ENCODE results near the gene CLECL1. TPM values are rescaled to one million over a fixed set of nuclear protein-coding genes. Genes with fewer than 3 reads are reported as not detected.

CLECL1 gene
- total RNA-seq, 1 experiment from 2014 or later: not detected

DNA sequence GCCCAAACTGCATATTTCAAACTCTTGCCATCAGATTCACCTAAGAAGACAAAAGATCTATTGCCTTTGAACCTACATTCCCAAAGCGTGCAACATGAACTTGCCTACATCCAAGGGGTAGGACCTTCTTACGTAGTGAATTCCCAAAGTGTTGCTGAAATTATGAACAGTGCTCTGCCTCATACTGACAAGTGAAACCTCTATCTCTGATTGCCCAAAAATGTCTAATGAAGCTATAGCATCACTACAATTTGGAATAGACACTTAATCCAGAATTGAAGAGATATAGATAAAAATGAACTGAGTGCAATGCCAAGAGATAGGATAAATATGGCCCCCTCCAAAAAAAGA lies 32.3 kb downstream of the CLECL1 start:
- Histone ChIP-seq H3K4me1 (ENCODE audit: control insufficient read depth in 1 of 2, insufficient read depth in 2 of 2, low read length in 2 of 2) (no peaks in the 10 kb centered on the region), H3K79me2 (ENCODE audit: insufficient read depth, low read length) (no peaks in the 10 kb centered on the region), H2AFZ (ENCODE audit: low read depth, low read length, poor library complexity, severe bottlenecking) (no peak overlapping the region), H3K4me2 (ENCODE audit: low read length) (no peak overlapping the region), H3K27ac (ENCODE audit: low read depth, low read length) (no peak overlapping the region), H3K9ac (ENCODE audit: low read length) (no peak overlapping the region), H3K9me2 (ENCODE audit: insufficient read depth) (no peaks in the 10 kb centered on the region), H3K4me3 (replicated peaks in 1 of 2; ENCODE audit: low read depth in 1 of 2, low read length in 2 of 2) (no peak overlapping the region), H3K36me3 (ENCODE audit: control insufficient read depth in 1 of 2, insufficient read depth in 2 of 2, low read length in 2 of 2) (no peaks in the 10 kb centered on the region), H3K27me3 (ENCODE audit: insufficient read depth, low read length) (no peaks in the 10 kb centered on the region), H3K9me3 (ENCODE audit: control insufficient read depth in 1 of 2, insufficient read depth in 1 of 2, low read depth in 1 of 2, low read length in 2 of 2) (no peaks in the 10 kb centered on the region), H4K20me1 (ENCODE audit: insufficient read depth) (no peaks in the 10 kb centered on the region)
- BruUV-seq (replicated peaks): no TSS peak
- intact Hi-C loops (cut with micrococcal nuclease): no loop called here
- ATAC-seq (no peak), DNase-seq (ENCODE audit: low read depth, low spot score) (no peak)
- POLR2A ChIA-PET: no interaction called here
- TF ChIP-seq POLR2A (IDR thresholded peaks at IDR 0.05; ENCODE audit: borderline replicate concordance, extremely low read depth, insufficient read depth, insufficient read length) (no peak), FOSL1 (IDR thresholded peaks at IDR 0.05; ENCODE audit: low read depth) (no peak), EGR1 (IDR thresholded peaks at IDR 0.05; ENCODE audit: low read depth) (no peak), SIN3A (IDR thresholded peaks at IDR 0.05; ENCODE audit: low read depth) (no peak), EZH2 (IDR thresholded peaks at IDR 0.05) (no peak), TCF7L2 (IDR thresholded peaks at IDR 0.05; ENCODE audit: borderline replicate concordance, extremely low read depth, insufficient read depth, insufficient read length) (no peak), RAD21 (IDR thresholded peaks at IDR 0.05; ENCODE audit: low read depth) (no peak), ELF1 (IDR thresholded peaks at IDR 0.05; ENCODE audit: borderline replicate concordance, low read depth) (no peak), SP1 (IDR thresholded peaks at IDR 0.05; ENCODE audit: low read depth) (no peak), JUND (IDR thresholded peaks at IDR 0.05) (no peak), CEBPB (IDR thresholded peaks at IDR 0.05; ENCODE audit: low read depth) (no peak), POLR2AphosphoS5 (IDR thresholded peaks at IDR 0.05; ENCODE audit: low read depth, low read length) (no peak), SRF (IDR thresholded peaks at IDR 0.05; ENCODE audit: low read depth) (no peak), EZH2phosphoT487 (IDR thresholded peaks at IDR 0.05; ENCODE audit: borderline replicate concordance) (no peak), ZNF274 (IDR thresholded peaks at IDR 0.05; ENCODE audit: low read depth, low read length) (no peak), ZFX (IDR thresholded peaks at IDR 0.05) (no peak), YY1 (IDR thresholded peaks at IDR 0.05; ENCODE audit: extremely low read depth, insufficient replicate concordance, low read depth, low read length) (no peak)
- TF ChIP-seq, protein P1, sequence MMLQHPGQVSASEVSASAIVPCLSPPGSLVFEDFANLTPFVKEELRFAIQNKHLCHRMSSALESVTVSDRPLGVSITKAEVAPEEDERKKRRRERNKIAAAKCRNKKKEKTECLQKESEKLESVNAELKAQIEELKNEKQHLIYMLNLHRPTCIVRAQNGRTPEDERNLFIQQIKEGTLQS (IDR thresholded peaks at IDR 0.05): no peak
- TF ChIP-seq, protein P2, sequence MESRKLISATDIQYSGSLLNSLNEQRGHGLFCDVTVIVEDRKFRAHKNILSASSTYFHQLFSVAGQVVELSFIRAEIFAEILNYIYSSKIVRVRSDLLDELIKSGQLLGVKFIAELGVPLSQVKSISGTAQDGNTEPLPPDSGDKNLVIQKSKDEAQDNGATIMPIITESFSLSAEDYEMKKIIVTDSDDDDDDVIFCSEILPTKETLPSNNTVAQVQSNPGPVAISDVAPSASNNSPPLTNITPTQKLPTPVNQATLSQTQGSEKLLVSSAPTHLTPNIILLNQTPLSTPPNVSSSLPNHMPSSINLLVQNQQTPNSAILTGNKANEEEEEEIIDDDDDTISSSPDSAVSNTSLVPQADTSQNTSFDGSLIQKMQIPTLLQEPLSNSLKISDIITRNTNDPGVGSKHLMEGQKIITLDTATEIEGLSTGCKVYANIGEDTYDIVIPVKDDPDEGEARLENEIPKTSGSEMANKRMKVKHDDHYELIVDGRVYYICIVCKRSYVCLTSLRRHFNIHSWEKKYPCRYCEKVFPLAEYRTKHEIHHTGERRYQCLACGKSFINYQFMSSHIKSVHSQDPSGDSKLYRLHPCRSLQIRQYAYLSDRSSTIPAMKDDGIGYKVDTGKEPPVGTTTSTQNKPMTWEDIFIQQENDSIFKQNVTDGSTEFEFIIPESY (IDR thresholded peaks at IDR 0.05; ENCODE audit: extremely low read depth, insufficient replicate concordance, low read length): no peak
- TF ChIP-seq, protein P3, sequence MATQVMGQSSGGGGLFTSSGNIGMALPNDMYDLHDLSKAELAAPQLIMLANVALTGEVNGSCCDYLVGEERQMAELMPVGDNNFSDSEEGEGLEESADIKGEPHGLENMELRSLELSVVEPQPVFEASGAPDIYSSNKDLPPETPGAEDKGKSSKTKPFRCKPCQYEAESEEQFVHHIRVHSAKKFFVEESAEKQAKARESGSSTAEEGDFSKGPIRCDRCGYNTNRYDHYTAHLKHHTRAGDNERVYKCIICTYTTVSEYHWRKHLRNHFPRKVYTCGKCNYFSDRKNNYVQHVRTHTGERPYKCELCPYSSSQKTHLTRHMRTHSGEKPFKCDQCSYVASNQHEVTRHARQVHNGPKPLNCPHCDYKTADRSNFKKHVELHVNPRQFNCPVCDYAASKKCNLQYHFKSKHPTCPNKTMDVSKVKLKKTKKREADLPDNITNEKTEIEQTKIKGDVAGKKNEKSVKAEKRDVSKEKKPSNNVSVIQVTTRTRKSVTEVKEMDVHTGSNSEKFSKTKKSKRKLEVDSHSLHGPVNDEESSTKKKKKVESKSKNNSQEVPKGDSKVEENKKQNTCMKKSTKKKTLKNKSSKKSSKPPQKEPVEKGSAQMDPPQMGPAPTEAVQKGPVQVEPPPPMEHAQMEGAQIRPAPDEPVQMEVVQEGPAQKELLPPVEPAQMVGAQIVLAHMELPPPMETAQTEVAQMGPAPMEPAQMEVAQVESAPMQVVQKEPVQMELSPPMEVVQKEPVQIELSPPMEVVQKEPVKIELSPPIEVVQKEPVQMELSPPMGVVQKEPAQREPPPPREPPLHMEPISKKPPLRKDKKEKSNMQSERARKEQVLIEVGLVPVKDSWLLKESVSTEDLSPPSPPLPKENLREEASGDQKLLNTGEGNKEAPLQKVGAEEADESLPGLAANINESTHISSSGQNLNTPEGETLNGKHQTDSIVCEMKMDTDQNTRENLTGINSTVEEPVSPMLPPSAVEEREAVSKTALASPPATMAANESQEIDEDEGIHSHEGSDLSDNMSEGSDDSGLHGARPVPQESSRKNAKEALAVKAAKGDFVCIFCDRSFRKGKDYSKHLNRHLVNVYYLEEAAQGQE (IDR thresholded peaks at IDR 0.05; ENCODE audit: low read depth): no peak
- RAD21 ChIA-PET (ENCODE audit: low non-redundant PET in 1 of 2, low total read pairs in 2 of 2, uncharacterized antibody in 2 of 2, unreplicated experiment in 2 of 2): no interaction called here
- CTCF ChIA-PET: interaction anchor here (1.8 kb wide), 1 partner anchor 8 kb away, joined by 9 read pairs; no protein-coding TSS in a partner anchor

Data from HCT116 (cell line).